Stimulated activated CD8-positive, alpha-beta memory T cell treated with anti-CD3 and anti-CD28 coated beads, Interleukin-12 subunit alpha, Interleukin-12 subunit beta, amount 100 ng/mL, for 1 hour (primary cell): ENCODE results near the gene DUSP9.
"Not testable (repeated sequence)": the region's sequence is repeated elsewhere in the genome, so short reads cannot be mapped to it uniquely, and the experiment has no call there.

Source experiments
- DNase-seq: peaks from one replicate; pipeline ENCODE4 v3.0.0-alpha.2; 2020; ENCODE audit warnings: low read depth

The DUSP9 gene

GRCh38 chrX:153691032-153691827 lies 44.2 kb downstream of the DUSP9 start:
- not testable (repeated sequence) for DNase-seq

GRCh38 chrX:153692003-153692402 lies 45.0 kb downstream of the DUSP9 start:
- DNase-seq, result no peak

GRCh38 chrX:153692611-153693156 lies 45.7 kb downstream of the DUSP9 start:
- DNase-seq, result no peak

GRCh38 chrX:153693216-153694086 lies 46.4 kb downstream of the DUSP9 start:
- no peak for DNase-seq

GRCh38 chrX:153694256-153694655 lies 47.3 kb downstream of the DUSP9 start:
- DNase-seq, result not testable (repeated sequence)

GRCh38 chrX:153694687-153695270 lies 47.8 kb downstream of the DUSP9 start:
- DNase-seq, result no peak

- DNase-seq, result no peak
These were observed 49.1 kb downstream of the DUSP9 start for GRCh38 chrX:153696100-153696499.

GRCh38 chrX:153696538-153696937 lies 49.5 kb downstream of the DUSP9 start:
- DNase-seq, result not testable (repeated sequence)

- not testable (repeated sequence) for DNase-seq
These were observed 50.2 kb downstream of the DUSP9 start for GRCh38 chrX:153696986-153697722.

- DNase-seq, result no peak
These were observed 51.2 kb downstream of the DUSP9 start for GRCh38 chrX:153697924-153698865.

- DNase-seq, result not testable (repeated sequence)
These were observed 52.3 kb downstream of the DUSP9 start for GRCh38 chrX:153699210-153699783.

- DNase-seq, result not testable (repeated sequence)
These were observed 52.9 kb downstream of the DUSP9 start for GRCh38 chrX:153699784-153700371.

- DNase-seq, result no peak
These were observed 53.5 kb downstream of the DUSP9 start for GRCh38 chrX:153700376-153700945.
